Hepatocyte (in vitro differentiated cells): ENCODE results near the gene AFAP1. TPM values are rescaled to one million over a fixed set of nuclear protein-coding genes. Genes with fewer than 3 reads are reported as not detected.
A peak's percentile ranks its signal among the peaks of the same experiment; 100 is the strongest.

Source experiments
- DNase-seq: peaks from one replicate; pipeline ENCODE4 v3.0.0-alpha.2; 2016; ENCODE audit warnings: low spot score
- H2AFZ ChIP-seq: fragments of 200-600 bp; sonication (generic); 2 replicates; pipeline ENCODE4 v1.6.0; 2016; ENCODE audit warnings: antibody characterized with exemption, mild to moderate bottlenecking
- H3K27ac ChIP-seq: fragments of 200-600 bp; sonication (generic); 2 replicates; pipeline ENCODE4 v1.5.1; 2016; ENCODE audit warnings: mild to moderate bottlenecking
- H3K27me3 ChIP-seq: fragments of 200-600 bp; sonication (generic); 2 replicates; pipeline ENCODE4 v1.6.1; 2016
- H3K36me3 ChIP-seq: fragments of 200-600 bp; sonication (generic); replicated peaks from 2 replicates; pipeline ENCODE4 v1.5.1; 2016; ENCODE audit warnings: low read depth; ENCODE audit not compliant: insufficient read depth
- H3K4me1 ChIP-seq: fragments of 200-600 bp; sonication (generic); 2 replicates; pipeline ENCODE4 v1.5.1; 2016; ENCODE audit warnings: mild to moderate bottlenecking, moderate library complexity; ENCODE audit not compliant: insufficient read depth
- H3K4me2 ChIP-seq: fragments of 200-600 bp; sonication (generic); 2 replicates; pipeline ENCODE4 v1.6.0; 2016
- H3K4me3 ChIP-seq: fragments of 200-600 bp; sonication (generic); 2 replicates; pipeline ENCODE4 v1.5.1; 2016; ENCODE audit warnings: mild to moderate bottlenecking
- H3K79me2 ChIP-seq: fragments of 200-600 bp; sonication (generic); 2 replicates; pipeline ENCODE4 v1.6.0; 2017; ENCODE audit warnings: mild to moderate bottlenecking
- H3K9me2 ChIP-seq: fragments of 200-600 bp; sonication (generic); replicated peaks from 2 replicates; pipeline ENCODE4 v1.6.0; 2017; ENCODE audit warnings: mild to moderate bottlenecking; ENCODE audit not compliant: insufficient read depth
- H3K9me3 ChIP-seq: fragments of 200-600 bp; sonication (generic); 2 replicates; pipeline ENCODE4 v1.5.1; 2016; ENCODE audit warnings: low read depth, mild to moderate bottlenecking
- H4K20me1 ChIP-seq: fragments of 200-600 bp; sonication (generic); 2 replicates; pipeline ENCODE4 v1.6.0; 2016; ENCODE audit warnings: mild to moderate bottlenecking; ENCODE audit not compliant: insufficient read depth, poor library complexity, severe bottlenecking
- CTCF ChIP-seq: fragments of 200-600 bp; sonication (generic); IDR thresholded peaks from 2 replicates; pipeline ENCODE4 v1.5.1; 2016; ENCODE audit warnings: antibody characterized with exemption, mild to moderate bottlenecking; ENCODE audit not compliant: poor library complexity
- EZH2 ChIP-seq: fragments of 200-600 bp; sonication (generic); IDR thresholded peaks from 2 replicates; pipeline ENCODE4 v1.6.1; 2016; ENCODE audit warnings: antibody characterized with exemption, mild to moderate bottlenecking, borderline replicate concordance
- EZH2phosphoT487 ChIP-seq: fragments of 200-600 bp; sonication (generic); IDR thresholded peaks from one replicate; pipeline ENCODE4 v1.6.1; 2018; ENCODE audit warnings: antibody characterized with exemption, mild to moderate bottlenecking, low read depth, moderate library complexity; ENCODE audit not compliant: unreplicated experiment, severe bottlenecking
- WGBS: methylation state at CpG from one replicate; pipeline ENCODE4 v1.1.6; 2016; ENCODE audit warnings: low lambda C conversion rate; ENCODE audit errors: missing lambda C conversion rate; 5-methylcytosine and 5-hydroxymethylcytosine counted together
- polyA plus RNA-seq: library from polyadenylated mRNA; unstranded; fragments of >200 nt; fragmentation: Nextera tagmentation; extraction: Ambion mirVana; gene quantifications from 2 replicates; pipeline ENCODE4 v1.2.1, GENCODE V29; 2016
- total RNA-seq: library from RNA; depleted of rRNA; stranded (reverse); fragments of >200 nt; gene quantifications from 2 replicates; pipeline ENCODE4 v1.2.3, GENCODE V29; 2014

Gene AFAP1
- total and polyA plus RNA-seq, 2 experiments from 2014 or later, result 9.3 to 16.2 TPM

- H4K20me1 ChIP-seq, result no peaks in the 10 kb centered on the region
- no peaks in the 10 kb centered on the region for H3K9me2 ChIP-seq
- no peaks in the 10 kb centered on the region for H3K36me3 ChIP-seq
- no peaks in the 10 kb centered on the region for H3K79me2 ChIP-seq
- no peaks in the 10 kb centered on the region for H3K9me3 ChIP-seq
- no peak overlapping the region for H2AFZ ChIP-seq
- H3K27me3 ChIP-seq, result no peaks in the 10 kb centered on the region
- no peak overlapping the region for H3K4me3 ChIP-seq
- WGBS, result 79% methylated on average over 10 of the region's 10 CpGs
- no peak for DNase-seq
- peak overlapping the region; percentile 87 for H3K27ac ChIP-seq
- H3K4me2 ChIP-seq, result no peak overlapping the region
- TF ChIP-seq EZH2phosphoT487 (no peak), EZH2 (no peak), CTCF (no peak)
- peaks cover 10% of the 10 kb centered on the region for H3K4me1 ChIP-seq
Measured at GRCh38 chr4:7829652-7830580, 109.7 kb downstream of the AFAP1 start.

GRCh38 chr4:7828793-7829301 lies 110.8 kb downstream of the AFAP1 start:
- no peaks in the 10 kb centered on the region for H4K20me1 ChIP-seq
- H3K9me3 ChIP-seq, result no peaks in the 10 kb centered on the region
- H3K27me3 ChIP-seq, result no peaks in the 10 kb centered on the region
- H3K36me3 ChIP-seq, result no peaks in the 10 kb centered on the region
- H3K79me2 ChIP-seq, result no peaks in the 10 kb centered on the region
- H3K9me2 ChIP-seq, result no peaks in the 10 kb centered on the region
- peak overlapping the region; percentile 8 for H3K4me2 ChIP-seq
- no peak overlapping the region for H3K4me3 ChIP-seq
- peak overlapping the region; percentile 87 for H3K27ac ChIP-seq
- H3K4me1 ChIP-seq, result peaks cover 20% of the 10 kb centered on the region
- no peak for TF ChIP-seq EZH2
- TF ChIP-seq EZH2phosphoT487, result no peak
- TF ChIP-seq CTCF, result no peak
- DNase-seq, result no peak
- no peak overlapping the region for H2AFZ ChIP-seq
- 82% methylated on average over 6 of the region's 6 CpGs for WGBS

- H3K4me3 ChIP-seq, result no peak overlapping the region
- H3K36me3 ChIP-seq, result no peaks in the 10 kb centered on the region
- DNase-seq, result peak; percentile 81
- no peak for TF ChIP-seq EZH2phosphoT487
- no peak for TF ChIP-seq EZH2
- no peak for TF ChIP-seq CTCF
- no peaks in the 10 kb centered on the region for H3K79me2 ChIP-seq
- H2AFZ ChIP-seq, result no peak overlapping the region
- peak overlapping the region; percentile 65 for H3K4me2 ChIP-seq
- H3K9me3 ChIP-seq, result no peaks in the 10 kb centered on the region
- H3K27ac ChIP-seq, result peak overlapping the region; percentile 87
- H3K27me3 ChIP-seq, result no peaks in the 10 kb centered on the region
- H3K4me1 ChIP-seq, result peaks cover 27% of the 10 kb centered on the region
- WGBS, result 55% methylated on average over 13 of the region's 13 CpGs
- no peaks in the 10 kb centered on the region for H3K9me2 ChIP-seq
- H4K20me1 ChIP-seq, result no peaks in the 10 kb centered on the region
Measured at GRCh38 chr4:7828011-7828720, 111.5 kb downstream of the AFAP1 start.
